HG02885 (cell line): ENCODE data around the gene ZC3H15.
"Not testable (repeated sequence)": the region's sequence is repeated elsewhere in the genome, so short reads cannot be mapped to it uniquely, and the experiment has no call there.

ENCODE experiments used
- ATAC-seq: cut with Tn5 transposase; IDR thresholded peaks from one replicate; pipeline ENCODE4 v1.9.1; 2021; ENCODE audit warnings: mild to moderate bottlenecking; ENCODE audit not compliant: unreplicated experiment, poor library complexity

Gene ZC3H15

GRCh38 chr2:186485871-186486650 is at the start of gene ZC3H15:
Gene ZC3H15, plus strand, starts transcription at chr2:186486260. Its CDS starts 123 bp downstream, at chr2:186486383.
- peak; percentile 82 for ATAC-seq

- ATAC-seq, result no peak
These were observed 48.3 kb upstream of the ZC3H15 start for GRCh38 chr2:186437719-186438118.

DNA sequence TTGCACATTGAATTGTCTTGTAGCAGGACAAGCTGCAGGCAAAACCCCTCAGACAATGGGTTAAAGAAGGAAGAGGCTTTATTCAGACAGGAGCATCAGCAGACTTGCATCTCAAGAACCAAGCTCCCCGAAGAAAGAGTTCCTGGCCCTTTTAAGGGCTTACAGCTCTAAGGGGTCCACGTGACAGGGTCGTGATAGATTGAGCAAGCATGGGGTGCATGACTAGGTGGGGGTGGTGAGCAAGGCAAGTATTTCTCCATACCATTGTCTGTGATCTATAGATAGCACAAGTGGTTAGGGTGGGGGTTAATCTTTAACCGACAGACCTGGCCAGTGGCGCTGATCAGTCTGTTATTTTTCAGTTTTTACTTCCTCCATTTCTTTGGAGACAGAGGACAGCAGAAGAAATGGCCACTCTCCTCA is 46.4 kb upstream of the ZC3H15 start:
- not testable (repeated sequence) for ATAC-seq

GRCh38 chr2:186440506-186440905 is 45.6 kb upstream of the ZC3H15 start:
- no peak for ATAC-seq

GRCh38 chr2:186442885-186443284 is 43.2 kb upstream of the ZC3H15 start:
- ATAC-seq, result no peak

- ATAC-seq, result no peak
These were observed 42.2 kb upstream of the ZC3H15 start for GRCh38 chr2:186443851-186444250.

DNA sequence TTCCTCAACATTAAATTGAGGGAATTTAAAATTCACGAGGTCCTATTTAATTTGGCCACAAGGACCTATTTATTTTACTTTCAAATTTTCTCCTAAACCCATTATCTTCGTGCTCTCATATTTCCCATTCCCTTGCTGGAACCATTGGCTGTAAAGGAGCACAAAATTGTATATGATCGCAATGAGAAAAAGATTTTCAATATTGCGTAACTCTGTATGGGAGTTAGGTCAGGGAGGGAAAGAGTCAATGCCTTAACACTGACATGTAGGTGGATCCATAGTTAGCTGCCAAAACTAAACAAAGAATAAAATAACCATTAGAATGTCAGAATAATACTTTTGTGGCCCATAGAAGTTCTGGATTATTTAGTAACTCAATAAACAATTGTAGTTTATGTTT is 40.6 kb upstream of the ZC3H15 start:
- no peak for ATAC-seq

GRCh38 chr2:186455613-186456012 is 30.4 kb upstream of the ZC3H15 start:
- no peak for ATAC-seq

GRCh38 chr2:186456941-186457340 is 29.1 kb upstream of the ZC3H15 start:
- no peak for ATAC-seq

- no peak for ATAC-seq
These were observed 28.2 kb upstream of the ZC3H15 start for GRCh38 chr2:186457908-186458307.

DNA sequence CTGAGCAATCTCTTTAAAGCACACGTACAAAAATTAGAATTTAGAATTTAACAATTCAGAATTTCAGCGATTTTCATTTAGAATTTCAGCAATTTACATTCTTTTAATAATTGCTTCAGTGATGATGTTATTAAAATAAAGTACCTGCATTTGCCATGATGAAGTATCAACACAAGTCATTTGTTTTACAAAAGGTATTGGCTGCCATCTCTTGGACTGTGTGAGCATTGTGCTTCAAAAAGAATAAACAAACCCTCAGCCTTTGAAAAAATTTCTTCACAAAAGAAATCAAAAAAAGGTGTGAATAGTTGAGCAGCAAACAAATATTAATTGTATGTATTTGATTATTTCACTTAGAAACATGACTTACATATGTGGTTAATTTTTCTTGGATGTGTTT is 27.1 kb upstream of the ZC3H15 start:
- no peak for ATAC-seq

DNA sequence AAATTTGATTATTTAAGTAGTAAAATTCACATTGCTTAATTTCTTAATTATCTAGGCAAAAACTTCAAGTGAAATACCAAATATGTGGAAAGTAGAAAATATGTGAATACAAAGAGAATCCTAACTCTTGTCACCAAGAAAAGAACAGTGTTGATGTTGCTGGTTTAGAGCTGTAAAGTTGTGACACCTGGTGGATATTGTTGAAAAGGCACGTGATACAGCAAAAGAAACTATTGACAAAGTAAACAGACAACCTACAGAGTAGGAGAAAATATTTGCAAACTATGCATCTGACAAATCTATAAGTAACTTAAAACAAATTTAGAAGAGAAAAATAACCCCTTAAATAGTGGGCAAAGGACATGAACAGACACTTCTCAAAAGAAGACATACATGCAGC is 25.6 kb upstream of the ZC3H15 start:
- peak; percentile 81 for ATAC-seq

DNA sequence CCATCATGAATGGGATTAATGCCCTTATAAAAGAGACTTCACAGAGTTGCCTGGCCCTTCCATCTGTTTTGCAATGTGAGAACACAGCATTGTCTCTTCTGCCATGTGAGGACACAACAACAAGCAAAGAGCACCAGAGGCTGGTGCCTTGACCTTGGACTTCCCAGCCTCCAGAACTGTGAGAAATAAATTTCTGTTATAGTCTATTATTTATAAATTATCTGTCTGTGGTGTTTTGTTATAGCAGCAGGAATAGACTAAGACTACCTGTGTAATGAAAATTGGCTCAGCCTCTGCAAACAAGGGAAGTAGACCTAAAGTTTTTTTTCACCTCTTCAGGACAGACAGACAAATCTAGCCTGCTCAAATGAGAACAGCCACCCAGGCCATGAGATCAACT is 19.3 kb upstream of the ZC3H15 start:
- no peak for ATAC-seq

DNA sequence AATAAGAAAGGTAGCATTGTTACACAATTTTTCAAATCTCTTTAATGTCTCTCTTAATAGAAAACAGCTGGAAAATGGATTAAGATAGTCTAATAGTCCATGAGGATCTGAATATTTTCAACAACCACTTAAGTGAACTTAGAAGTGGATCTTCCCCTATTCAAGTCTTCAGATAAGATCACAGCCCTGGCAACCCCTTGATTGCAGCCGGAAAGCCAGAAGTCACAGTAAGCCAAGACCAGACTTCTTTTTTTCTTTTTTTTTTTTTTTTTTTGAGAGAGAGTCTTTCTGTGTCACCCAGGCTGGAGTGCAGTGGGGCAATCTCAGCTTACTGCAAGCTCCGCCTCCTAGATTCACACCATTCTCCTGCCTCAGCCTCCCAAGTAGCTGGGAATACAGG is 18.6 kb upstream of the ZC3H15 start:
- ATAC-seq, result no peak

- ATAC-seq, result not testable (repeated sequence)
These were observed 13.2 kb upstream of the ZC3H15 start for GRCh38 chr2:186472722-186473493.

- not testable (repeated sequence) for ATAC-seq
These were observed 11.8 kb upstream of the ZC3H15 start for GRCh38 chr2:186474239-186474638.

DNA sequence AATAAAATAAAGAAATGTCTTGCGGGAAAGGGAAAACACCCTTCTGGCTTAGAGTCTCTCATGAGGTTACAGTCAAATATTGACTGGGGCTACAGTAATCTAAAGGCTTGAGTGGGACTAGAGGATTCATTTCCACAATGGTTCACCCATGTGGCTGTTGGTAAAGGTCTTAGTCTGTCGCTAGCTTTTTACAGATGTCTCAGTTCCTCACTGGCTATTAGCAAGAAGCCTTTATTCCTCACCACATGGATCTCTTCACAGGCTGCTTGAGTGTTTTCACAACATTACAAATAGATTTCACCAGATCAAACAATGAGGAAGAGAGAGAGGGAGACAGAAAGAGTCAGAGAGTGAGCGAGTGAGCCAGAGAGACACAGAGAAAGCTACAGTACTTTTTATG is 8.3 kb upstream of the ZC3H15 start:
- ATAC-seq, result no peak

GRCh38 chr2:186480991-186481390 is 5.1 kb upstream of the ZC3H15 start:
- no peak for ATAC-seq

DNA sequence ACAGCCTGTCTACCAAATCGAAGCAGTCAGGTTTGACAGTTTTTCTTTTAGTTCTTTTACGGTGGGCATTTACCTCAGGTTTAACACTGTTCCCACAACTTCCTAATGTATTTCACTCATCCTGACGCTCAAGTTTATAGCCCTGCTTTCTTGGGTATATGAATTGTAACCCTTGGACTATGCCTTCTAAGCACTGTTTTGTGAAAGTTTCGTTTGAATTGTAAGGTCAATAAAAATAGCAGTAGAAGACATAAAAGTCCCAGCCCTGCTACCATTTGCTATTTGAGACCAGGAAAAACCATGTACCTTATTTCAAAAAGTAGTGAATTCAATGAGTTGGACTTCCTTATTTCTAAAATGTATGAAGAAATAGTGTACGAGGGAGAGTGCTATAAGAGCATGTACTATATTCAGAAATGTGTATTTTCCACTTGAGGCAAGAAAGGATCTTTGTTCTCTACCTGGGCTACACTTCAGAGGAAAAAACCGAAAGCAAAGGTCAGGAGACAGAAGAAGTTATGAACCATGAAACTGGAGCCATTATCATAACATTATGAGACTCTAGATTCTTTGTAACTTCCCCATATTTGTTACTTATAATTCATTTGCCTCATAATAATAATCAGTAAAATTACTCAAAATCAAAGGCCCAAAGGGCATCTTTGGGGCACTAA is 1.9 kb upstream of the ZC3H15 start:
- no peak for ATAC-seq

DNA sequence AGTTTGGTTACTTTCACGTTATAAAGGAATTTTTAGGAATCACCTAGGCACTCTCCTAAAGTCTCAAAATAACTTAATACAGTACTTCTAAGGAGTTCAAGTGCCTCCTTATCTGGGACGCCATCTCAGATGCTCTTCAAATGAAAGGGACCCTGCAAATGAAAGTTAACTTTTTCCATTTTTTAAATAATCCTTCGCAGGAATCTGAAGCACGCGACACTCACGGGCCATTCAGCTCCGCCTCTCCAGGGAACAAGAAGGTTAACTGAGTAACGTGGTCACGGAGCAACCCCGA is 537 bp upstream of the ZC3H15 start:
- no peak for ATAC-seq
